HG03342 (cell line): ENCODE data around the gene SGSM2.

Experiments used
- ATAC-seq: cut with Tn5 transposase; IDR thresholded peaks from one replicate; pipeline ENCODE4 v1.9.1; 2021; ENCODE audit warnings: mild to moderate bottlenecking, moderate library complexity; ENCODE audit not compliant: unreplicated experiment

The SGSM2 gene

GRCh38 chr17:2397247-2398171 is 60.2 kb downstream of the SGSM2 start:
- no peak for ATAC-seq

GRCh38 chr17:2398182-2398581 is 60.9 kb downstream of the SGSM2 start:
- no peak for ATAC-seq

- ATAC-seq, result no peak
These were observed 61.6 kb downstream of the SGSM2 start for GRCh38 chr17:2398655-2399571.

DNA sequence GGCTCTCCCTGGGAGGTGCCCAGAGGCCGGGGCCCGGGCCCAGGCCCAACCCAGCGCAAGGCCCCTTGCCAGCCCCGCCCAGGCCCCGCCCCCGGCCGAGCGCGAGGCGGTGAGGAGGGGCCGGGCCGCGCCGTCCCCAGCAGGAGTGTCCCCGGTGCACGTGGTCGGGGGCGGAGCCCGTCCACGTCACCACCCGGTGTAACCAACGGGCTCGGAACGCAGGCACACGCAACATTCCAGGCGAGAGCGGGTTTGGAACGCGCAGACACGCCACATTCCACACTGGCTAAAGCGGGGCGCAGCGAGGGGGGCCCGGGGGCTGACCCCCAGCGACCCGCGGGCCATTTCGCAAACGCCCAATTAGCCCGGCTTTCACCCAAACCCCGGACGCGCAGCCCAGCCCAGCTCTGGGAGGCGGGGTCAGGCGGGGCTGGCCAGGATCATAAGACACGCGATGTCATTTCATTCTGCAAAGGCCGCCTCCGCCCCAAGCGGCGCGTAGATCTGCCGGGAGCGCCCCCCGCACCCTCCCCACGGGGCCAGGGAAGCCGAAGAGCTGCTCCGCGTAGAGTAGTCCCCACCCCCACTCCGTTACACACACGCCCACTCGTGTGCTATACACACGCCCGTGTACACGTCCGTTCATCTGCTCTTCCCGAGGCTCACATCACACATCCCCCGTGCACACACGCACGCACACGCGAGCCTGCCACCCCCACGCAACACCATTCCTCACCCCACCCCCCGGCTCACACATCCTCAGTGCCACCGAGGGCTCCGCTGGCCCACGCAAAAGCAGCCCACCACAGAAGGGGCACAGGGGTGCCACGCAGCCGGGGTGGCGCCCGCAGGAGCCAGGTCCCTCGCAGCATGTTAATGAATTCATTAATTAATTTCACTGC is 62.5 kb downstream of the SGSM2 start:
- peak; percentile 31 for ATAC-seq

DNA sequence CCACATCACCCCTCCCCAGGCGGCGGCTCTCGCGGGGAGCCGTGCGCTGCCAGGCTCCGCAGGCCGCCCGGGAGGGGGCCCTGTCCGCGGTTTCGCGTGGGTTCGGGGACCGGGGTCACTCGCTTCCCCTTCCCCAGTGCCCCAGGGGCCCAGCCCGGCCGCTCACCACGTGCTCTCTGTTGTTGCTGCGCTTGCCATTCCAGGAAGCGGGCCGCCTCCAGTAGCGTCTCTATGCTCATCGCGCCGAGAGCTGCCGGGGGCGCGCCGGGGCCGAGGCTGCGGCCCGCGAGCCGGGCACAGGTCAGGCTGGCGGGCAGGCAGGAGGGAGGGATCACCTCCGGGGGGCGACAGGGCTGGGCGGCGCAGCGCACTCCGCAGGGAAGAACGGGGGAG is 63.2 kb downstream of the SGSM2 start:
- ATAC-seq, result no peak

- peak; percentile 29 for ATAC-seq
These were observed 63.6 kb downstream of the SGSM2 start, which contains the start of gene MNT for GRCh38 chr17:2400877-2401425. MNT (minus strand) TSS chr17:2401060; CDS start chr17:2400712, 348 bp downstream.

DNA sequence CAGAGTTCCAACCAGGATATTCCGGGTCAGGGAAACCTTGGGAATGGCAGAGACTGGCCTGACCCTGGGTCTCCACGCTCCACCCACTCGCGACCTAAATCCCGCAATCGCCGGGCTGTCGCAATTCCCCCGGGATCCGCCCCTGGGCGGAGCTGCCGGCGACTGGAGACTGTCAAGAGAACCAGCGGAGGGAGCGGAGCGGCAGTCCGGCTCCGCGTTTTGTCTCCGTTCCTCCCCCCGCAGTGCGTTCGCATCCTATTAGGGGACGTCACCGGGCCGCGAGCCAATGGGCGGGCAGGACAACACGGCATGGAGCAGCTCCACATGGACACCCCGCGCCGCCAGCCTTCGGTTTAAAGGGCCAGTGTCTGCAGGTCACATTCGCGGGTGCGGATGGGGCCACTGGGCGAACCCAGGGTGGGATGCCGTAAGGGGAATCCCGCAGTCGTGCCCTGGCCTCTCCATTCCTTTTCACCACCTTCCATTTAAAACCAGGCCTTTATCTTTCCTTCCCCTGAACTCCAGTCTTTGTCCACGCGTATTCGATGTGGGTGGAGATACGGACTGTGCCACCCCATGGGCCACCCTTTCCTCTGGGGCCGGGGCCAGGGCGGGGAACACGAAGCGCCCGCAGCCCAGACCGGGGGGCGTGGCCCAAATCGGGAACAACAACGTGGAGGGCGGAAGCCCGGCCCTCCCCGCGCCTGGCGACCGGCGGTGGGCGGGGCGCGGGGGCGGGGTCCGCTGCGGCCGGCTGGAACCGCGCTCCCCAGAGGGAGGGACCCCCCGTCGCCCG is 64.3 kb downstream of the SGSM2 start:
- peak; percentile 39 for ATAC-seq

- ATAC-seq, result no peak
These were observed 65.2 kb downstream of the SGSM2 start for GRCh38 chr17:2402544-2402943.

DNA sequence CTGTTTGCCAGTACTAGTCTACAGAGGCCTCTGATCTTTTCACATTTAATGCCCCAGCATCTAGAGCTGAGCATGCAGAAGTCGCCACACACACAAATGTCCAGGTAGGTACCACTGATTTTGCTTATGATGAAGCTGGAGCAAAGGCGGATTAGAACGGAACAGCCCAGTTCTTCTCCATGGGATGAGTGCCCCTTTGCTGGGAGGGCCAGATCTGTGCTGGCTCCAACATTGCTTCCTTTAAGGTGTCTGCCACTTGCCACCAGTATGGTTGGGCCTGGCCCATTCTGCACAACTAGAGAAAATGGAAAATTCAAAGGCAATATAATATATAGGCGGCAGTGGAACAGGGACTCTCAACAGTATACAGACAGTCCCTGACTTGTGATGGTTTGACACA is 65.7 kb downstream of the SGSM2 start:
- ATAC-seq, result no peak

DNA sequence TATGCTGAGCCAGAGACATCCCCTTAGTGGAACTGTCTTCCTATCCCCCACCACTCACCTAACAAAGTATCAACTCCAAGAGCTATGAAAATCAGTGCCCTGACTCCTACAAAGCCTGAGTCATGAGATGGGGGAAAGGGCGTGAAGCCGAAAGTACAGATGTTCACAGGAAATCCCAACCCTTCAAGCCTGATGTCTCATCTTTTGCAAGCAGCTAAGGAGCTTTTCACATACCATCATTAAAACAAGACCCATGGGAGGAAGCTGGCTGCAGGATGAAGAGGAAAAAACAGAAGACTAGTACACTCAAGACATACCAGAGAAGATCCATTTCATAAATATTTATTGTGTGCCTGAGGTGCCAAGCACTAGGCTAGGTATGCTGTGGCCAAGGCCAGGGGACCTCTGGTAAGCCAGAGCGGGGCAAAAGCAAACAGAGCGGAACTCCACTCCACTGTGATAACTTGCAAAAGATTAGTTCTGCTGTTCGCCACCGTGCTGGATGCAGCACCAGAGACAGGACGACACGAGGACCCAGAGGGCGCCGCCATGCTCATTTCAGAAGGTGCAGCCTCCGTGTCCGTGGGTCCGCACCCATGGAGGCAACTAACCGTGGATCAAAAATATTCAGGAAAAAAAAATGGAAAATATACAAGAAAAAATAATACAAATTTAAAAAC is 68.1 kb downstream of the SGSM2 start:
- no peak for ATAC-seq

GRCh38 chr17:2406271-2406902 is 69.1 kb downstream of the SGSM2 start:
- ATAC-seq, result no peak

DNA sequence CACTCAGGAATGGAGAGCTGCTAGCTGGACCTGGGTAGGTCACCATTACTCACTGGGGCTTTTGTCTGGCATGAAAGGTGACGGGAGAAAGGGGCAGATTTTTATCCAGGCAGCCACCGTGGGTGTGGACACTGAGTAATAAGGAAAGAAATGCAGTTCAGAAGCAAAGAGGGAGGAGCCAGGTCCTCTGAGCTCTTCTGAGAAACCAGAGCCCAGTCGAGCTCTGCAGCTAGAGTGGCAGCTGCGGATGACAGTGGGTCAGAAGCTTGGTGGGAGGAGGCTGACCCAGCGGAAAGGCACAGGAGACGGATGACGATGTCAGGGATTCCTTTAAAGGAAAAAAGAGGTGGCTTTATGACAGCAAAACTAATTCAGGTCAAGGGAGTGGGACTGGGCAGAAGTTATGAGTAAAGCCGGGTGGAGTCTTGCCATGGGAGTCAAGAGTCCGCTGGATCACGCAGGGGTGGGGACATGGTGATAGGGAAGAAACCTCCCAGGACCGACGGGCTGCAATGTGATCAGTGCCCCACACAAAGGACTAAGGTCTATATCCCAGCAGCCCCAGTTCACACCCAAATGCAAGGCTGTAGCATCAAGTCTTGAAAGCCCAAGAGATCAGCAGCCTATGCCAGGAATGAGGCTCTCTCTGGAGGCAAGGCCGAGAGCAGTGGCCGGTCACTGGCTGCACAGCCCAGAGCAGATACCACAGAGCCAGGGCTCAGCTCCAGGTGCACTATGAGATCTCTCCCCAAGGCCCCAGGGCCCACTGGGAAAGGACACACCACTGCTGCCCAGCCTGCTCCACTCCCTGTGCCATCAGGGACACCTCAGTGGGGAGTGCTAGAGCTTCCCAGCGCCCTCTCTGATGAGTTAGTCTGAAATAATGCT is 69.8 kb downstream of the SGSM2 start:
- ATAC-seq, result no peak

- no peak for ATAC-seq
These were observed 73.7 kb downstream of the SGSM2 start for GRCh38 chr17:2410951-2411350.

DNA sequence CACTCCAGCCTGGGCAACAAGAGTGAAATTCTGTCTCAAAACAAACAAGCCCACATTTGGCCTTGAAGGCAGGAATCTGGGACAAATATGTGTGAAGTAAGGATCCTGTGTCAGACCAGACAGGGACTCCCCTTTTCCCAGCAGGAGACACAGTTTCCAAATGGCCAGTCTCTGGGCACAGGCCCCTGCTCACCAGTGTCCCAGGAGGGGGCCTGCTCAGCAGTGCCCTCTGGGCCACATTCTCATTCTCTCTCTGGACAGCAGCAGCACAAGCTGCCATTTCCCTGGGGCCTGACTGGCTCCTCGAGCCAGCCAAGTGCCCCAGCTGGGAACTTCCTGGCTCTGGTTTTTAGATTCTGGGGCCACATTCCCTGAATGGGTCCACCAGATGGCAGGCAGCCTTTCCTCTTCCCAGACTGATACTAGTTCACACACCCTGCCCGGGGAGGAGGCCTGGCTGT is 75.3 kb downstream of the SGSM2 start:
- ATAC-seq, result no peak

GRCh38 chr17:2414446-2415064 is 77.3 kb downstream of the SGSM2 start:
- ATAC-seq, result no peak

- no peak for ATAC-seq
These were observed 77.8 kb downstream of the SGSM2 start for GRCh38 chr17:2415081-2415480.
